ENCODE data around the gene ZBTB44.
"Not testable (repeated sequence)": the region's sequence is repeated elsewhere in the genome, so short reads cannot be mapped to it uniquely, and the experiment has no call there.

ZBTB44 gene

DNA sequence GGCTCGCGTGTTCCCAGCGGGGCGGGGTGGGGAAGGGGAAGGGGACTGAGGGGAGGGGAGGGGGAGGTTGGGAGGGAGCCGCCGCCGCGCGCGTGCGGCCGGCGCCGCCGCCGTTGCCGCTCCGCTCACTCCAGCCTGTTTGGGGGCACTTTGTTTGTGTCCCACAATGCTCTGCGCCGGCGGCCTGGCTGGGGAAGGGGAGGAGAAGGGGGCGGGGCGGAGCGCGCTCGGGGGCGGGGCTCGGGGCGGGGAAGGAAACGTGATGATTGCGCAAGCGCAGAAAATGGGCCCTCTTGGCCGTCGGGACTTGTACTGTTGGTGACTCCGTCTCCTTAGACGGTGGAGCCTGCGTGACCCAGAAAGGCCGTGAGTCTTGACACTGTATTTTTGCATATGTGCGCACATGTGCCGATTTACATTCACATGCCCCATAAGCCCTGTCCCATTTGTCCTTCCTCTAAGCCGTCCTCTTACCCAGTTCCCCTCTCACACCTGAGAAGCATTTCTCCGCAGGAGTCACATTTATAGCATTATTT is at the start of gene ZBTB44:
Gene ZBTB44, minus strand, starts transcription at position 168 of the 536 bp plus-strand sequence. CDS start 53,044 bp downstream, outside the sequence.
- peak; percentile 78 for DNase-seq (ENCODE audit: low spot score)

- no peak for DNase-seq (ENCODE audit: low spot score)
These were observed 44.7 kb upstream of the ZBTB44 start for GRCh38 chr11:130359419-130359818.

GRCh38 chr11:130358398-130358797 is 43.7 kb upstream of the ZBTB44 start:
- DNase-seq (ENCODE audit: low spot score): no peak

GRCh38 chr11:130347261-130347660 is 32.5 kb upstream of the ZBTB44 start:
- DNase-seq (ENCODE audit: low spot score): no peak

GRCh38 chr11:130344841-130345240 is 30.1 kb upstream of the ZBTB44 start:
- no peak for DNase-seq (ENCODE audit: low spot score)

- DNase-seq (ENCODE audit: low spot score): no peak
These were observed 26.1 kb upstream of the ZBTB44 start for GRCh38 chr11:130340671-130341319.

GRCh38 chr11:130338667-130339066 is 23.9 kb upstream of the ZBTB44 start:
- no peak for DNase-seq (ENCODE audit: low spot score)

DNA sequence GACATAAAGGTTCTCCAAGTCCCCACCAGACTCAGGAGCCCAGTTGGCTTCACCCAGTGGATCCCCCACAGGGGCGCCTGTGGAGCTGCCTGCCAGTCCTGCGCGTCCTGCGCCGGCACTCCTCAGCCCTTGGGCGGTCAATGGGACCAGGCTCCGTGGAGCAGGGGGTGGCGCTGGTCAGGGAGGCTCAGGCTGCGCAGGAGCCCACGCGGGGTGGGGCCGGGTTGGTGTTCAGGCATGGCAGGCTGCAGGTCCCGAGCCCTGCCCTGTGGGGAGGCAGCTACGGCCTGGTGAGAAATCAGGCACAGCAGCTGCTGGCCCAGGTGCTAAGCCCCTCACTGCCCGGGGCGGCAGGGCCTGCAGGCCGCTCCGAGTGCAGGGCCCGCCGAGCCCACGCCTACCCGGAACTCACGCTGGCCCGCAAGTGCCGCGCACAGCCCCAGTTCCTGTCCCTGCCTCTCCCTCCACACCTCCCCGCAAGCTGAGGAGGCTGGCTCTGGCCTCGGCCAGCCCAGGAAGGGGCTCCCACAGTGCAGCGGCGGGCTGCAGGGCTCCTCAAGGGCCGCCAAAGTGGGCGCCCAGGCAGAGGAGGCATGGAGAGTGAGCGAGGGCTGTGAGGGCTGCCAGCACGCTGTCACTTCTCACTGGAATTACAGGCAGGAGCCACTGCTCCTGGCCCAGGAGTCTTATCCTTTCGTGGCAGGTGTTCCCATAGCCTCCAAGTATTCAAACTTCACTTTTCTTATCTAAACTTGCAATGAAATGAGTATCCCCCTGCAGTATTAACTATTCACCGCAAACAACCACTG is 22.8 kb upstream of the ZBTB44 start:
- no peak for DNase-seq (ENCODE audit: low spot score)

DNA sequence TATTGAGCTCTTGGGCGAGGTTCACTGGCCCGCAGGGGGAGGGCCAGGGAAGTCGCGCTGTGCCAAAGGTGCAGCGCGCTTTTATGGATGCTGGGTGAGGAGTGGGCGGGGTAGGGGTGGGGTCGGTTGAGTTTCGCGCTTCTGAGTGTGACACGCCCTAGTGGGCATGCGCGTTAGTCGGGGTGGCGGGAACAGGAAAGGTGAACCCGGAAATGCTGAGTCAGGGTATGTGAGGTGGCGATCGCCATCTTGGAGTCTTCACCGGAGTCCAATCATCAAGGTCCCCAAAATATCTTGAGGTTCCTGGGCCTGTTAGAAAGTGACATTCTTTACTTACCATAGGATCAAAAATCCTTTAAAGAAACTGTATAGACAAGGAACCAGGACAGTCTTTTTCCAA is 16.7 kb upstream of the ZBTB44 start:
- DNase-seq (ENCODE audit: low spot score): not testable (repeated sequence)

DNA sequence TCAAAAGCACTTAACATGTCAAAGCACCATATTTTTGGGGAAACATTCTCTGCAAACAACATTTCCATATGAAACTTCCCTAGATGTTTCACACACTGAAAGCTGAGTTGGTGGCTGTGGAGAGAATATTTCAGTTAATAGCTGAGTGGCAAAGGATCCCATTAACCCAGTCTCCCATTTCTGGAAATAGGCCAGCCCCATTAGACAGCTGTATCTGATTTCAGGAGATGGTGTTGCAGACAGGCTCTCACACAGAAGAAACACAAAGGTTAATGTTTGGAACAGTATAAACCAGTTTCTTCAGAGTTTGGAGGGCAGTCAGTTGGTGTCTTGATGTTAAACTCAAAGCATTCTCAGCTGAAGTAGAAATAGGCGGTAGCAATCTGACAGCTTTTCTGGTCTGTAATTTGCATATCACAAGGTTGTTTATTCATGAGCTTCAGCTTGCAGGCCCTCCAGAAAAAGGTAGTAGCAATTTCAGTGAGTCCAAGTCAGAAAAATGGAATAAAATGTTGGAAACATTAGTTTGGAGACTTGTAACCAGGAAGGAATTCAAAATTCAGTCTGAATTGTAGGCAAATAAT is 15.5 kb upstream of the ZBTB44 start:
- DNase-seq (ENCODE audit: low spot score): no peak

GRCh38 chr11:130328420-130328819 is 13.7 kb upstream of the ZBTB44 start:
- DNase-seq (ENCODE audit: low spot score): no peak

GRCh38 chr11:130327716-130328115 is 13.0 kb upstream of the ZBTB44 start:
- DNase-seq (ENCODE audit: low spot score): no peak

DNA sequence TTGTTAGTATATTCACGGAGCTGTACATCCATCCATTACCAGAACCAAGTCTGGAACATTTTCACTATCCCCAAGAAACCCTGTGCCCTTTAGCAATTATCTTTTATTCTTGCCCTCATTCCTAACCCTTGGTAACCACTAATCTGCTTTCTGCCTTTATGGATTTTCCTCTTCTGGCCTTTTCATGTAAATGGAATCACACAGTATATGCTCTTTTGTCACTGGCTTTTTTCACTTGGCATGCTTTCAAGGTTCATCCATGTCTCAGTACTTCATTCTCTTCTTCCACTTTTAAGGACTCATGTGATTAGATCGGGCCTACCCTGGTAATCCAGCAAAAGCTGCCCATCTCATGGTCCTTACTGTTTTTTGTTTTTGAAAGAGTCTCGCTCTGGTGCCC is 11.0 kb upstream of the ZBTB44 start:
- DNase-seq (ENCODE audit: low spot score): no peak

GRCh38 chr11:130323452-130324450 is 9.0 kb upstream of the ZBTB44 start:
- DNase-seq (ENCODE audit: low spot score): no peak

- DNase-seq (ENCODE audit: low spot score): no peak
These were observed 7.4 kb upstream of the ZBTB44 start for GRCh38 chr11:130322126-130322525.

DNA sequence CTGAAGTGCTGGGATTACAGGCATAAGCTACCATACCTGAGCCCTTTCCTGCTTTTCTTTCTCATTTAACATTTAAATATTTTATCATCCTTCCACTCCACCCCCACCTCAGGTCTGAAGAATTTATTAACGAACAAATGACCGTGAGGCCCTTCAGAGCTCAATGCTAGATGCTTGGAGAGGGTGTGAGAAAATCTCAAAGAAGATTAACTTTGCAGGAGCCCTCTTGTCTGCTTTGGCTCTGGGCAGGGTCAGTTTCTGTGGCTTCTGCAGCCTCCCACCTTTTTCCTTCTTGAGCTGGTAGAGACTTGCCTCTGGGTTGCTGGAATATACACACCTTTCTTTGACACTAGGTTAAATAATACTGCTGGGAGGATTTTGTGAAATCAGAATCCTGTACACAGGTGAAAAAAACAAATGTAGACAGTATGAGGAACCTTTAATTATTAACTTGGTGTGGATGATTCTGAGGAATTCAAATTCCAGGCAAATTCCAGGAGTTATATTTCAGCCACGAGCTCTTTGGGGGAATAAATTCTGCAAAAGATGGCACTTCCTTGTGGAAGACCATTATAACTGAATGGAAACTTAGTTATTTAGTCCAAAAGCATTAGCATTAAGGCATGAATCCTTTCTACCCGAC is 3.4 kb upstream of the ZBTB44 start:
- no peak for DNase-seq (ENCODE audit: low spot score)

- DNase-seq (ENCODE audit: low spot score): no peak
These were observed 745 bp upstream of the ZBTB44 start for GRCh38 chr11:130315354-130315970.

GRCh38 chr11:130314184-130314749 is 450 bp downstream of the ZBTB44 start:
- peak; percentile 10 for DNase-seq (ENCODE audit: low spot score)

DNA sequence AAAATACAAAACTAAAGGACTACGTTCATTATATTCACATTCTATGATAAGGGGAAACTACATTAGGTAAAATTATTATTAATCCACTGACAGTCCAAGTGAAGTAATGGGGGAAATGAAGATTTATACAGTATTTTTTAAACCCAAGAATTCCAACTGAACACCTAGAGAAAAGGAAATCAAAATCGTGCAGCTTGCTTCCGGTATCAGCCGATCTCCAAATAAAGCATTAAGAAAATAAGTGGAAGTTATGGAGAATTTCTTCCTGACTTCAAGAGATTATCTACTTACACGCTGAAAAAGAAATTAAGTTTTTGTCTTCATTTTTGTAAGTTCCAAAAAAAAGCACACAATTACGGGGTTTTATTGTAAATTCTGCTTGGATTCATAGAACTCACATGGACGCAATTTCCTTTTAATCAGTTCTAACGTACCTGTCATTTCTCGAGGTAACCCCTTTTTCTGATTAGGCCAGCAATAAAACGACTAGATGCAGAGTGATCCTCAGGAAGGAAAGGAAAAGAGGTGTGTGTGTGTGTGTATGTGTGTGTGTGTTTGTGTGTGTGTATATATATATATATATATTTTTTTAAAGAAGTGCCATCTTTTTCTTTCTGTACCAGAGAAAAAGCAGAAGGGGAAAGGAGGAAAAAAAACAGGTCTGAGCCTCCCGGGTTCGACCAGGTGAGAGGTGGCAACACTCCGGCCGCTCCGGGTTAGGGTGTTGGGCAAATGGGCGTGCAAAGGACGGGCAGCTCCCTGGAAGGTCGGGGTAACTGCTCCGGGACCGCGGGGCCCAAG is 1.1 kb downstream of the ZBTB44 start:
- peak; percentile 12 for DNase-seq (ENCODE audit: low spot score)

All from kidney capillary endothelial cell (primary cell).